Tibial nerve (tissue), 4 donors: Measurements from ENCODE around the gene B3GALT5. TPM values are rescaled to one million over a fixed set of nuclear protein-coding genes. Genes with fewer than 3 reads are reported as not detected.

Experiments used
- DNase-seq, 2 donors: peaks; one replicate each; pipeline ENCODE4 v3.0.0-alpha.2; 2019; ENCODE audit warnings: low spot score in 2 of 2
- H3K27ac ChIP-seq, 4 donors: fragments of 200-600 bp; sonication (generic) in 3 of 4; one replicate each; pipeline ENCODE4 v1.5.1; 2017 to 2019; ENCODE audit warnings: mild to moderate bottlenecking in 1 of 4
- H3K27me3 ChIP-seq, 2 donors: fragments of 200-600 bp; sonication (generic) in 1 of 2; one replicate each; pipeline versions ENCODE4 v1.5.1 to v1.6.0; 2017 to 2019
- H3K36me3 ChIP-seq, 3 donors: fragments of 200-600 bp; sonication (generic); one replicate each; pipeline ENCODE4 v1.5.1; 2018 to 2019
- H3K4me1 ChIP-seq, 4 donors: fragments of 200-600 bp; sonication (generic) in 3 of 4; one replicate each; pipeline ENCODE4 v1.5.1; 2017 to 2019
- H3K4me3 ChIP-seq, 4 donors: fragments of 200-600 bp; sonication (generic) in 3 of 4; one replicate each; pipeline ENCODE4 v1.5.1; 2017 to 2019; ENCODE audit warnings: mild to moderate bottlenecking in 1 of 4, moderate library complexity in 1 of 4
- H3K9me3 ChIP-seq, 4 donors: fragments of 200-600 bp; sonication (generic) in 3 of 4; one replicate each; pipeline ENCODE4 v1.5.1; 2017 to 2019
- EP300 ChIP-seq, 2 donors: sonication (generic); formaldehyde crosslinking; IDR thresholded peaks; one replicate each; pipeline ENCODE4 v1.6.1; 2017; ENCODE audit warnings: antibody characterized with exemption in 2 of 2, mild to moderate bottlenecking in 1 of 2
- POLR2A ChIP-seq, 2 donors: fragments of 450-650 bp; IDR thresholded peaks; one replicate each; pipeline ENCODE4 v1.6.1; 2017; ENCODE audit warnings: antibody characterized with exemption in 2 of 2, mild to moderate bottlenecking in 2 of 2, moderate library complexity in 2 of 2
- WGBS, 2 donors: methylation state at CpG; one replicate each; pipeline ENCODE4 v1.1.5; 2018; 5-methylcytosine and 5-hydroxymethylcytosine counted together
- total RNA-seq, 4 donors: library from RNA; depleted of rRNA; stranded (reverse); fragments of >200 nt; gene quantifications; one replicate each; pipeline ENCODE4 v1.1.0, GENCODE V29; 2016
- TF ChIP-seq, protein P1 (sequence below), 5 experiments: fragments of 200-600 bp in 3 of 5; fragments of 450-650 bp in 2 of 5; sonication (generic) in 3 of 5; IDR thresholded peaks; one replicate each; pipeline ENCODE4 v1.5.1; 2016 to 2019; ENCODE audit warnings: antibody characterized with exemption in 5 of 5, mild to moderate bottlenecking in 3 of 5, moderate library complexity in 2 of 5

The B3GALT5 gene
- total RNA-seq, 4 donors from 2014 or later: not detected

DNA sequence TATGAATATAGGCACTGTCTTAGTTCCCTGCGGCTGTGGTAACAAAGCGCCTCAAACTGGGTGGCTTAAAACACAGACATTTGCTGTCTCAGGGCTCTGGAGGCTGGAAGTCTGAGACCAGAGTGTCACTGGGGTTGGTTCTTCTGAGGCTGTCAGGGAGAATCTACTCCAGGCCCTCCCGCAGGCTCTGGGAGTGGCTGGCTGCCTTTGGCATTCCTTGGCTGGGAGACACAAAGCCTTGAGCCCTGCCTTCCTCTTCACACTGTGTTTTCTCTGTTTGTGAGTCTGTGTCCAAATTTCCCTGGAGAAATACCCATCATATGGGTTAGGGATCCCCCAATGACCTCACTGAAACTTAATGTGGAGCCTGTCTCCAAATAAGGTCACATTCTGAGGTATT lies 38.5 kb downstream of the B3GALT5 start:
- Histone ChIP-seq H3K4me3 (no peak overlapping the region), H3K27me3 (no peaks in the 10 kb centered on the region), H3K4me1 (no peaks in the 10 kb centered on the region), H3K27ac (no peak overlapping the region), H3K9me3 (peaks cover 0 to 22% (median 0%) of the 10 kb centered on the region in 4 donors), H3K36me3 (no peaks in the 10 kb centered on the region)
- TF ChIP-seq POLR2A (IDR thresholded peaks at IDR 0.05) (no peak), EP300 (IDR thresholded peaks at IDR 0.05) (no peak)
- TF ChIP-seq, protein P1, sequence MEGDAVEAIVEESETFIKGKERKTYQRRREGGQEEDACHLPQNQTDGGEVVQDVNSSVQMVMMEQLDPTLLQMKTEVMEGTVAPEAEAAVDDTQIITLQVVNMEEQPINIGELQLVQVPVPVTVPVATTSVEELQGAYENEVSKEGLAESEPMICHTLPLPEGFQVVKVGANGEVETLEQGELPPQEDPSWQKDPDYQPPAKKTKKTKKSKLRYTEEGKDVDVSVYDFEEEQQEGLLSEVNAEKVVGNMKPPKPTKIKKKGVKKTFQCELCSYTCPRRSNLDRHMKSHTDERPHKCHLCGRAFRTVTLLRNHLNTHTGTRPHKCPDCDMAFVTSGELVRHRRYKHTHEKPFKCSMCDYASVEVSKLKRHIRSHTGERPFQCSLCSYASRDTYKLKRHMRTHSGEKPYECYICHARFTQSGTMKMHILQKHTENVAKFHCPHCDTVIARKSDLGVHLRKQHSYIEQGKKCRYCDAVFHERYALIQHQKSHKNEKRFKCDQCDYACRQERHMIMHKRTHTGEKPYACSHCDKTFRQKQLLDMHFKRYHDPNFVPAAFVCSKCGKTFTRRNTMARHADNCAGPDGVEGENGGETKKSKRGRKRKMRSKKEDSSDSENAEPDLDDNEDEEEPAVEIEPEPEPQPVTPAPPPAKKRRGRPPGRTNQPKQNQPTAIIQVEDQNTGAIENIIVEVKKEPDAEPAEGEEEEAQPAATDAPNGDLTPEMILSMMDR (IDR thresholded peaks at IDR 0.05): no peak
- DNase-seq: no peak
- 41 to 52% methylated on average over 3 of the region's 3 CpGs for WGBS, 2 donors

DNA sequence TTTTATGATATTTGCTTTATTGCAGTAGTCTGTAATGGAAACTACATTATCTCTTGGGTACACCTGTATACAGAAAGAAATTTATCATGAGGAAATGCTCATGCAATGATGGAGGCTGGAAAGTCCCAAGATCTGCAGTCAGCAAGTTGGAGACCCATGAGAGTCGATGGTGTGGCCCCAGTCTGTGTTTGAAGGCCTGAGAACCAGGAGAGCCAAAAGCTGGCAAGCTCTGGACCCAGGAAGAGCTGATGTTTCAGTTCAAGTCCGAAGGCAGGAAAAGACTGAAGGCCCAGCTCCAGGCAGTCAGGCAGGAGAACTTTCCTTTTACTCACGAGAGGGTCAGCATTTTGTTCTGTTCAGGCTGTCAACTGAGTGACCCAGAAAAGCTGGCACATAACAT lies 42.2 kb downstream of the B3GALT5 start:
- Histone ChIP-seq H3K27me3 (no peaks in the 10 kb centered on the region), H3K4me1 (peaks cover 0 to 1% (median 0%) of the 10 kb centered on the region in 4 donors), H3K36me3 (no peaks in the 10 kb centered on the region), H3K4me3 (no peak overlapping the region), H3K27ac (no peak overlapping the region), H3K9me3 (peaks cover 0 to 22% (median 0%) of the 10 kb centered on the region in 4 donors)
- DNase-seq: no peak
- WGBS, 2 donors: 79 to 83% methylated on average over 3 of the region's 3 CpGs
- TF ChIP-seq EP300 (IDR thresholded peaks at IDR 0.05) (no peak), POLR2A (IDR thresholded peaks at IDR 0.05) (no peak)
- TF ChIP-seq, protein P1 (IDR thresholded peaks at IDR 0.05): no peak

DNA sequence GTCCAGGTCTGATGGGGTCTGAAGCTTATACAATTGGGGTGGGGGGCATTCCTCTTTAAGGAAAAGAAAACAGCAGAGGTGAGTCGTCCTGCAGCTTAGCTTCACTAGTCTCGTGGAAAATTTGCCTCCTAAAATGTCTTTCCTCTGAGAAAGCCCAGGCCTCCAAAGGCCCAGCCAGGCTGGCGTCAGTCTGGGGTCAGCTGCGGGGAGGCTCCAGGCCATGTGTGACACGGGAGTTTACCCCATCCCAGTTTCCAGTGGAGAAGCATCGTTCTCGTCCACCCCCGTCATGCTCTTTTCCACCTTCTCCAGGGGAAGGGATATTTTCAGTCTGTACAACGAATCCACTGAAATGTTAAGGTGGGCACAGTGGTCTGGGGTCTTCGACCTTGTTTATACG lies 42.8 kb downstream of the B3GALT5 start:
- Histone ChIP-seq H3K36me3 (no peaks in the 10 kb centered on the region), H3K27ac (no peak overlapping the region), H3K4me3 (no peak overlapping the region), H3K27me3 (no peaks in the 10 kb centered on the region), H3K4me1 (peaks cover 0 to 8% (median 0%) of the 10 kb centered on the region in 4 donors), H3K9me3 (peaks cover 0 to 22% (median 0%) of the 10 kb centered on the region in 4 donors)
- TF ChIP-seq, protein P1 (IDR thresholded peaks at IDR 0.05): no peak
- no peak for TF ChIP-seq EP300 (IDR thresholded peaks at IDR 0.05)
- TF ChIP-seq POLR2A (IDR thresholded peaks at IDR 0.05): no peak
- DNase-seq: no peak
- WGBS, 2 donors: 88% methylated on average over 11 of the region's 11 CpGs

DNA sequence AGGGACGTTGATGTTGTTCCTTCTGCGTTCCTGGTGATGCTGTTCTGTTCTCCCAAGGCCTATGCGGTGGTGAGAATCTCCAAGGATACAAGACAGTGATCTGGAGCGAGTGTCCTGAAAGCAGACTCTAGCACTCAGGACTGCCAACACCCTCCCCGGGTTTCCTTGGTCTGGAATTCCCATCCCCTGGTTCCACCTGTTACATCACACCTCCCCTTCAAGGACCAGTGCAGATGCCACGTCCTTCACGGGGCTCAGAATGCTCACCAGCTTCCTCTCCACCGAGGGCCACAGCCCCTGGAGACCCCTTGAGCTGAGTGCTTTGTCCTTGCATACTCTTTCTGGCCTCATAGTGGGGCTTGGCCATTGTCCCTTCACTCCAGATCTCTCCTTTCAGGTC lies 43.5 kb downstream of the B3GALT5 start:
- TF ChIP-seq EP300 (IDR thresholded peaks at IDR 0.05) (no peak), POLR2A (IDR thresholded peaks at IDR 0.05) (no peak)
- TF ChIP-seq, protein P1 (IDR thresholded peaks at IDR 0.05): no peak
- no peak for DNase-seq
- H3K27ac ChIP-seq: no peak overlapping the region
- H3K36me3 ChIP-seq: no peaks in the 10 kb centered on the region
- no peak overlapping the region for H3K4me3 ChIP-seq
- peaks cover 0 to 22% (median 0%) of the 10 kb centered on the region in 4 donors for H3K9me3 ChIP-seq
- 85% methylated on average over 8 of the region's 8 CpGs for WGBS, 2 donors
- no peaks in the 10 kb centered on the region for H3K27me3 ChIP-seq
- peaks cover 0 to 10% (median 0%) of the 10 kb centered on the region in 4 donors for H3K4me1 ChIP-seq

DNA sequence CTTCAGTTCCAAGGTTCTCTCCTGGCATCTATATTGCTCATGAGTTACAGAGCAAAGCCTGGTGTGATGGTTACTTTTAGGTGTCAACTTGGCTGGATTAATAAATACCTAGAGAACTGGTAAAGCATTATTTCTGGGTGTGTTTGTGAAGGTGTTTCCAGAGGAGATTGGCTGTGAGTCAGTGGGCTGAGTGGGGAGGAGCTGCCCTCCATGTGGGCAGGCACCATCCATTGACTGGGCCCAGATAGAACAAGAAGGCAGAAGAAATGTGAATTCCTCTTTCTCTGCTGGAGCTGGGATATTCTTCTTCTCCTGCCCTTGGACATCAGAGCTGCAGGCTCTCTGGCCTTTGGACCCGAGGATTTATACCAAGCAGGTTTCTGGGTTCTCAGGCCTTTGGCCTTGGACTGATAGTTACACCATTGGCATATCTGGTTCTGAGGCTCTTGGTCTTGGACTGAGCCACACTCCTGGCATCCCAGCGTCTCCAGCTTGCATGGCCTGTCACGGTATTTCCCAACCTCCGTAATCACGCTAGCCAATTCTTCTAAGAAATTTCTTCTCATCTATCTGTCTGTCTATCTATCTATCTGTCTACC lies 44.5 kb downstream of the B3GALT5 start:
- Histone ChIP-seq H3K27me3 (no peaks in the 10 kb centered on the region), H3K27ac (no peak overlapping the region), H3K9me3 (peaks cover 0 to 19% (median 0%) of the 10 kb centered on the region in 4 donors), H3K36me3 (no peaks in the 10 kb centered on the region), H3K4me1 (peaks cover 0 to 10% (median 0%) of the 10 kb centered on the region in 4 donors), H3K4me3 (no peak overlapping the region)
- WGBS, 2 donors: 97% methylated on average over 5 of the region's 5 CpGs
- no peak for DNase-seq
- TF ChIP-seq, protein P1 (IDR thresholded peaks at IDR 0.05): no peak
- no peak for TF ChIP-seq POLR2A (IDR thresholded peaks at IDR 0.05)
- TF ChIP-seq EP300 (IDR thresholded peaks at IDR 0.05): no peak
